MM.1S (cell line): ENCODE data around the gene UNC5A.

Experiments
- DNase-seq: peaks from one replicate; pipeline ENCODE4 v3.0.0-alpha.2; 2015
- H2AFZ ChIP-seq: fragments of 300-600 bp; sonication (generic); 2 replicates; pipeline ENCODE4 v1.6.0; 2016; ENCODE audit warnings: antibody characterized with exemption, low read length
- H3F3A ChIP-seq: fragments of 300-600 bp; sonication (generic); 2 replicates; pipeline ENCODE4 v1.6.1; 2016; ENCODE audit warnings: mild to moderate bottlenecking, antibody characterized with exemption, low read length, moderate library complexity, mixed read lengths; ENCODE audit not compliant: insufficient read depth
- H3K27ac ChIP-seq: fragments of 300-600 bp; sonication (generic); 2 replicates; pipeline ENCODE4 v1.5.1; 2016; ENCODE audit warnings: mild to moderate bottlenecking, low read length
- H3K27me3 ChIP-seq: fragments of 300-600 bp; sonication (generic); replicated peaks from 2 replicates; pipeline ENCODE4 v1.6.0; 2016; ENCODE audit warnings: low read length; ENCODE audit not compliant: insufficient read depth
- H3K36me3 ChIP-seq: fragments of 300-600 bp; sonication (generic); replicated peaks from 2 replicates; pipeline ENCODE4 v1.6.1; 2016; ENCODE audit warnings: mild to moderate bottlenecking, low read length, mixed read lengths; ENCODE audit not compliant: insufficient read depth
- H3K4me1 ChIP-seq: fragments of 300-600 bp; sonication (generic); 2 replicates; pipeline ENCODE4 v1.6.1; 2016; ENCODE audit warnings: low read length, mixed read lengths
- H3K4me2 ChIP-seq: fragments of 300-600 bp; sonication (generic); 2 replicates; pipeline ENCODE4 v1.6.0; 2016; ENCODE audit warnings: low read depth, low read length
- H3K4me3 ChIP-seq: fragments of 300-600 bp; sonication (generic); 2 replicates; pipeline ENCODE4 v1.5.1; 2016; ENCODE audit warnings: low read length, mixed read lengths
- H3K79me2 ChIP-seq: fragments of 300-600 bp; sonication (generic); 2 replicates; pipeline ENCODE4 v1.6.1; 2016; ENCODE audit warnings: mixed run types, low read length, mixed read lengths
- H3K9ac ChIP-seq: fragments of 300-600 bp; sonication (generic); 2 replicates; pipeline ENCODE4 v1.6.1; 2016; ENCODE audit warnings: low read length, mixed read lengths
- H3K9me2 ChIP-seq: fragments of 300-600 bp; sonication (generic); replicated peaks from 2 replicates; pipeline ENCODE4 v1.6.1; 2016; ENCODE audit warnings: mild to moderate bottlenecking, low read length, mixed read lengths; ENCODE audit not compliant: insufficient read depth
- H3K9me3 ChIP-seq: fragments of 300-600 bp; sonication (generic); replicated peaks from 2 replicates; pipeline ENCODE4 v1.6.1; 2016; ENCODE audit warnings: mild to moderate bottlenecking, low read length, mixed read lengths; ENCODE audit not compliant: insufficient read depth
- H4K20me1 ChIP-seq: fragments of 300-600 bp; sonication (generic); 2 replicates; pipeline ENCODE4 v1.6.1; 2016; ENCODE audit warnings: mild to moderate bottlenecking, low read length, moderate library complexity, mixed read lengths; ENCODE audit not compliant: insufficient read depth
- EZH2 ChIP-seq: fragments of 300-600 bp; sonication (generic); optimal IDR thresholded peaks from 2 replicates; pipeline ENCODE3; 2017; ENCODE audit warnings: low read depth, mild to moderate bottlenecking, antibody characterized with exemption, low read length, mixed read lengths
- EZH2phosphoT487 ChIP-seq: fragments of 300-600 bp; sonication (generic); IDR thresholded peaks from 2 replicates; pipeline ENCODE4 v1.6.1; 2018; ENCODE audit warnings: antibody characterized with exemption, low read length
- TF ChIP-seq, protein P1 (sequence below): fragments of 300-600 bp; sonication (generic); IDR thresholded peaks from 2 replicates; pipeline ENCODE4 v1.5.1; 2016; ENCODE audit warnings: antibody characterized with exemption, low read length, mixed read lengths

Gene UNC5A

DNA sequence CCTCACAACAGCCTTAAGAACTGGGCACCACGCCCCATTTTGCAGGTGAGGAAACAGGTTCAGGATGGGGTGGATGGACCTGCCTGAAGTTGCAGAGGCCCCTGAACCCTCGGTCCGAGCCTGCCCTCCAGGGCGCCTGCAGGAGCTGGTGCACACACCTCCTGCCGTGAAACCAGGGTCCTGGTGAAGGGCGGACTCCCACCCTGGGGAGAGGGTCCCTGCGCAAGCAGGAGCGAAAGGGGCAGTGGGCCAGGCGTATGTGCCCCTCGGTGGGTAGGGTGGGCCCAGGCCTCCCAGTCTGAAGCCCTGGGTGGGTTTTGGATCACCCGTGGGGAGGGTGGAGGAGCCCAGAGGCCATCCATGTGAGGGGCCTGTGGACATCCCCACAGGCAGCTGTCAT is 50.9 kb downstream of the UNC5A start:
- no peaks in the 10 kb centered on the region for H3K9me2 ChIP-seq
- H3K9me3 ChIP-seq = no peaks in the 10 kb centered on the region
- no peaks in the 10 kb centered on the region for H3K79me2 ChIP-seq
- no peak overlapping the region for H3K9ac ChIP-seq
- no peak overlapping the region for H3K4me3 ChIP-seq
- no peak overlapping the region for H2AFZ ChIP-seq
- no peaks in the 10 kb centered on the region for H3K36me3 ChIP-seq
- H3K27me3 ChIP-seq = peaks cover 87% of the 10 kb centered on the region
- H3K27ac ChIP-seq = no peak overlapping the region
- no peaks in the 10 kb centered on the region for H4K20me1 ChIP-seq
- no peaks in the 10 kb centered on the region for H3K4me1 ChIP-seq
- H3K4me2 ChIP-seq = no peak overlapping the region
- DNase-seq = no peak
- no peak for TF ChIP-seq EZH2
- TF ChIP-seq, protein P1, sequence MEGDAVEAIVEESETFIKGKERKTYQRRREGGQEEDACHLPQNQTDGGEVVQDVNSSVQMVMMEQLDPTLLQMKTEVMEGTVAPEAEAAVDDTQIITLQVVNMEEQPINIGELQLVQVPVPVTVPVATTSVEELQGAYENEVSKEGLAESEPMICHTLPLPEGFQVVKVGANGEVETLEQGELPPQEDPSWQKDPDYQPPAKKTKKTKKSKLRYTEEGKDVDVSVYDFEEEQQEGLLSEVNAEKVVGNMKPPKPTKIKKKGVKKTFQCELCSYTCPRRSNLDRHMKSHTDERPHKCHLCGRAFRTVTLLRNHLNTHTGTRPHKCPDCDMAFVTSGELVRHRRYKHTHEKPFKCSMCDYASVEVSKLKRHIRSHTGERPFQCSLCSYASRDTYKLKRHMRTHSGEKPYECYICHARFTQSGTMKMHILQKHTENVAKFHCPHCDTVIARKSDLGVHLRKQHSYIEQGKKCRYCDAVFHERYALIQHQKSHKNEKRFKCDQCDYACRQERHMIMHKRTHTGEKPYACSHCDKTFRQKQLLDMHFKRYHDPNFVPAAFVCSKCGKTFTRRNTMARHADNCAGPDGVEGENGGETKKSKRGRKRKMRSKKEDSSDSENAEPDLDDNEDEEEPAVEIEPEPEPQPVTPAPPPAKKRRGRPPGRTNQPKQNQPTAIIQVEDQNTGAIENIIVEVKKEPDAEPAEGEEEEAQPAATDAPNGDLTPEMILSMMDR = no peak
- no peak for TF ChIP-seq EZH2phosphoT487
- H3F3A ChIP-seq = no peaks in the 10 kb centered on the region

DNA sequence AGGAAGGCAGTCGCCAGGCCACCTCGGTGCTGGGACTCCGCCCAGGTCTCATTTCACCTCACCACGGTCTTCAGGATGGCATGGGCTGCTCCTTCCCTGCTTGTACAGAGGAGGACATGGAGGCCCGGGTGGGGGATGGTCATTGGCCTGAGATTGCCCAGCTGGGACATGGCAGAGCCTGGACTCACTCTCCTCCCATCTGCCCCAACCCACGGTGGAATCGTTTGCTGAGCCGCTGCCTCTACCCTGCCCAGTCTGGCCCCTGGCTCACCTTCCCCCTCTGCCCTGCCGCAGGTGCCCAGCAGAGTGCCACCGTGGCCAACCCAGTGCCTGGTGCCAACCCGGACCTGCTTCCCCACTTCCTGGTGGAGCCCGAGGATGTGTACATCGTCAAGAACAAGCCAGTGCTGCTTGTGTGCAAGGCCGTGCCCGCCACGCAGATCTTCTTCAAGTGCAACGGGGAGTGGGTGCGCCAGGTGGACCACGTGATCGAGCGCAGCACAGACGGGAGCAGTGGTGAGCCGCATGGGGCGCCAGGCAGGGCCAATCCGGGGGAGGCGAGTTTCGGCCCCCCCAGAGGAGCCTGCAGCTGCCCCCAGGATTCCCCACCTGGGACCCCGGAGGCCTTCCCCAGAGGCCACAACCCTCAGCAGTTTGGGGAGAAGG is 52.1 kb downstream of the UNC5A start:
- H3K4me3 ChIP-seq = no peak overlapping the region
- no peaks in the 10 kb centered on the region for H3K36me3 ChIP-seq
- H3K27ac ChIP-seq = no peak overlapping the region
- no peaks in the 10 kb centered on the region for H3F3A ChIP-seq
- H3K4me2 ChIP-seq = no peak overlapping the region
- TF ChIP-seq EZH2phosphoT487 (no peak), EZH2 (no peak)
- TF ChIP-seq, protein P1 = no peak
- no peak overlapping the region for H3K9ac ChIP-seq
- H3K27me3 ChIP-seq = peaks cover 87% of the 10 kb centered on the region
- no peak overlapping the region for H2AFZ ChIP-seq
- no peaks in the 10 kb centered on the region for H3K79me2 ChIP-seq
- no peaks in the 10 kb centered on the region for H3K4me1 ChIP-seq
- no peak for DNase-seq
- no peaks in the 10 kb centered on the region for H3K9me3 ChIP-seq
- no peaks in the 10 kb centered on the region for H4K20me1 ChIP-seq
- H3K9me2 ChIP-seq = no peaks in the 10 kb centered on the region

- Histone ChIP-seq H2AFZ (no peak overlapping the region), H3K79me2 (no peaks in the 10 kb centered on the region), H3K4me2 (no peak overlapping the region), H3K27ac (no peak overlapping the region), H3K36me3 (no peaks in the 10 kb centered on the region), H4K20me1 (no peaks in the 10 kb centered on the region), H3K9me2 (no peaks in the 10 kb centered on the region), H3K9ac (no peak overlapping the region), H3K4me1 (no peaks in the 10 kb centered on the region), H3K27me3 (peaks cover 86% of the 10 kb centered on the region), H3K9me3 (no peaks in the 10 kb centered on the region), H3K4me3 (no peak overlapping the region), H3F3A (no peaks in the 10 kb centered on the region)
- DNase-seq = no peak
- TF ChIP-seq EZH2phosphoT487 = no peak
- TF ChIP-seq EZH2 = no peak
- TF ChIP-seq, protein P1 = no peak
Observed at GRCh38 chr5:176863041-176863764, 52.8 kb downstream of the UNC5A start.
